Caki2 (cell line): ENCODE measurements around the gene TUBG1. TPM values are rescaled to one million over a fixed set of nuclear protein-coding genes. Genes with fewer than 3 reads are reported as not detected.
"Not testable (repeated sequence)": the region's sequence is repeated elsewhere in the genome, so short reads cannot be mapped to it uniquely, and the experiment has no call there.

ENCODE experiments used
- DNase-seq: peaks from one replicate; pipeline ENCODE4 v3.0.0-alpha.2; 2015; ENCODE audit warnings: low read depth
- in situ Hi-C: cut with HindIII; loops from 2 replicates; pipeline ENCODE4 v1.10.0; 2016; ENCODE audit warnings: low sequenced_read_pairs, low pct_unique_long_range_greater_than_20kb, mixed read lengths
- total RNA-seq: library from RNA; depleted of rRNA; stranded (reverse); fragments of >200 nt; shearing (Covaris generic); gene quantifications from 2 replicates; pipeline ENCODE4 v1.2.3, GENCODE V29; 2014; ENCODE audit warnings: low replicate concordance; rRNA removed

TUBG1 gene
- total RNA-seq, 1 experiment from 2014 or later, result 76.6 TPM

DNA sequence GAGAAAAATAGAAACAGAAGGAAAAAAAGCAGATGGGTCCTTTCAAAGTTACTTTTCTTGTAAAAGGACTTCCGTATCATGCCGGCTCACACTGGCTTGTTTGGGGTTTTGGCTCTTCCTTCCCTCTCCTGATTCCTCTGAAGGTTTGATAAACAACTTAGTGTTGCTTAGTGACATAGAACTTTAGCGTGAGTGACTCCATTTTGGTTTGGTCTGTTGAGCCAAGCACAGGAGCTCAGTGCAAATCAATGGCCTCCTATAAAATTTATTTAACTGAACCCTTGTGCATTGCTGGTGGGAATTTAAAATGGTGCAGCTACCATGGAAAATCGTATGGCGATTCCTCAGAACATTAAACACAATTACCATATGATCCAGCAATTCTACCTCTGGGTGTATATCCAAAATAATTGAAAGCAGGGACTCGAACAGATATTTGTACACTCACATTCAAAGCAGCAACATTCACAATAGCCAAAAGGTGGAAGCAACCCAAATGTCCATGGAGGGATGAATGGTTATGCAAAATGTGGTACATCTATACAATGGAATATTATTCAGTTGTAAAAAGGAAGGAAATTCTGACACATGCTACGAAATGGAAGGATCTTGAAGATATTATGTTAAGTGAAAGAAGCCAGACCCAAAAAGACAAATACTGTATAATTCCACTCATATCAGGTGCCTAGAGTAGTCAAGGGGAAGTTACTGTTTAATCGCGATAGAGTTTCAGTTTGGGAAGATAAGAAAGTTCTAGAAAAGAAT is 48.5 kb downstream of the TUBG1 start:
- in situ Hi-C loops, result no loop called here

DNA sequence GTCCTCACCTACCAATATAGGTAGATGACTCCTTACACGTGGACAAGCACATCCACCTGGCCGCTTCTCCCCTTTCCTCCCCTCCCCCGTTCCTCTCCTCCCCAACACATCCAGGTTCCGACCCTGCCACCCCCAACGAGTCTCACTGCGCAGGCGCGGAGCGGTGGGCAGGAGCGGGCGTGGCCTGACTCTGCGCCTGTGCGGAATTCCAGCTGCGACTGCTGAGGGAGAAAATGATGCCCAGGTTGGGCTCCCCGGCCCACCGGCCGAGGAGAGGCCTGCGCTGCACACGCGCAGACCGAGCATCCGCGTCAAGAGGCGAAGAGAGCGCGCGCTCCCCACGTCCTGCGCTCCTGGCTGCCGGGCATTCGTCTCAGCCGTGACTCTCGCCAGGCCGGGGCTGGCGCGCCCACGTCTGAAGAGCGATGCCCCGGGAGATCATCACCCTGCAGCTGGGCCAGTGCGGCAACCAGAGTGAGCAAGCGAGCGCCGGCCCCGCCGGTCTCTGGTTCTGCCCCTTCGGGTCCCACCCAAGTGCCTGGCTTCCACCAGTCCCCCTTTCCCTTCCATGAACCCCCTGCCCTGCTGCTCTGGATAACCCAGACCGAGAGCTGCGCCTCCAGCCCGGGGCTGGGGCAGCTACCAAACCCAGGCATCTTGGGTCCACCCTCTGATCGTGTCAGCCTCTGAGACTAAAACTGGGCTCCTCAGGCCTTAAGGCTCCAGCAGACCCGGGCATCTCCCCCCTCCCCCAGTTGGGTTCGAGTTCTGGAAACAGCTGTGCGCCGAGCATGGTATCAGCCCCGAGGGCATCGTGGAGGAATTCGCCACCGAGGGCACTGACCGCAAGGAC is 49.8 kb downstream of the TUBG1 start, which contains the start of gene TUBG2:
Gene TUBG2, plus strand, starts transcription at position 206 of the 853 bp plus-strand sequence. Its CDS starts 220 bp downstream, at position 426.
- DNase-seq, result peak; percentile 91
- in situ Hi-C loops, result no loop called here

More for the DNA sequence above, 48.5 kb downstream of the TUBG1 start:
- no peak for DNase-seq

DNA sequence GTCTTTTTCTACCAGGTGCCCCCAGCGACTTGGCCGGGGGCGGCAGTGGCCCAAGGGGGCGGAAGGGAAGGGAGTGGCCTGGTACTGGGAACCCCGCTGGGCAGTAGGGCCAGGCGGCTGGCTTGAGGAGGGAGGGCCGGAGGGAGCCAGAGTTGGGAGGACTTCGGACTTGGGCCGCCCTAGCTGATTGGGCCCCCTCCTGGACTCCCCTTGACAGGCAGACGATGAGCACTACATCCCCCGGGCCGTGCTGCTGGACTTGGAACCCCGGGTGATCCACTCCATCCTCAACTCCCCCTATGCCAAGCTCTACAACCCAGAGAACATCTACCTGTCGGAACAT is 50.4 kb downstream of the TUBG1 start:
- DNase-seq, result not testable (repeated sequence)
- in situ Hi-C loops, result loop anchor here (10.0 kb wide), 1 partner anchor 55 kb away; the partner anchor contains the start of genes RETREG3 and TUBG1

DNA sequence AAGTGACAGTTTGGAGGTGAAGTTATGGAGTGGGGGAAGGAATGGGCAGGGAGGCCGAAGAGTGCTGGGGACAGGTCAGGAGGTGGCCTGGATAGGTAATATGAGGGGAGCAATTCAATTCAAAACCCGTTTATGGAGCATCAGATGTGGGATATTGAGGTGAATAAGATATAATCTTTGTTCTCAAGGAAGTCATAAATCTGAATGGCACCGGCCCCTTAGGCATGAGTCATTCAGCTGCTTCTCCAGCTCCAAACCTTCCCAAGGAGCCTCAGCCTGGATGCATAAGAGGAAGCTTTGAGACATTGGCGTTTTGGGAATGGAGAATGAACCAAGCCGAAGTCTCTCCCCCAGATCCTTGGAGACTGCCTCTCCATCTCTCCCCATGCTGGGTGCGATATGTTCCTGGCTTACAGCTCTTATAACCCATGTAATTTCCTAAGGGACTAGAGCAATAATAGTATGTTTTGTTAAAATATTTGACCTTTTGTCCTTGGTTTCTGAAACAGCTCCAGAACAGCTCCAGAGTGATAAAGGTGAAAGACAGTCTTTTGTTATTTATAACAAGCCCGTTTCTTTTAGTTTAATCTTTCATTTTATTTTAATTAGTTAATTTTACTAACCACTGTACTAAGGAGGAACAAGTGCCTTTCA is 51.3 kb downstream of the TUBG1 start:
- peak; percentile 46 for DNase-seq
- in situ Hi-C loops, result loop anchor here (10.0 kb wide), 1 partner anchor 56 kb away; the partner anchor contains the start of genes RETREG3 and TUBG1

Other genes starting within 250 kb of the TUBG1 start
- 21.0 and 29.7 TPM in 2 replicates for gene STAT3, start 221.2 kb upstream of the TUBG1 start, total RNA-seq
- 287 and 330 TPM in 2 replicates for gene CAVIN1, start 186.4 kb upstream of the TUBG1 start, total RNA-seq
- 42.0 and 49.6 TPM in 2 replicates for gene ATP6V0A1, start 150.8 kb upstream of the TUBG1 start, total RNA-seq
- 53.9 and 64.5 TPM in 2 replicates for gene NAGLU, start 73.4 kb upstream of the TUBG1 start, total RNA-seq
- not detected in 2 replicates for gene HSD17B1, start 56.8 kb upstream of the TUBG1 start, total RNA-seq
- gene COASY, start 47.5 kb upstream of the TUBG1 start, total RNA-seq, result 24.0 and 29.5 TPM in 2 replicates
- 13.0 and 21.9 TPM in 2 replicates for gene MLX, start 42.6 kb upstream of the TUBG1 start, total RNA-seq
- gene PSMC3IP, start 32.0 kb upstream of the TUBG1 start, total RNA-seq, result 3.4 and 8.6 TPM in 2 replicates
- 50.5 and 90.2 TPM in 2 replicates for gene RETREG3, start 309 bp upstream of the TUBG1 start, total RNA-seq
- gene TUBG2, start 49.6 kb downstream of the TUBG1 start, total RNA-seq, result 3.1 and 6.7 TPM in 2 replicates
- gene PLEKHH3, start 67.3 kb downstream of the TUBG1 start, total RNA-seq, result 20.5 and 21.5 TPM in 2 replicates
- not detected in 2 replicates for gene CCR10, start 72.2 kb downstream of the TUBG1 start, total RNA-seq
- 2.0 and 3.2 TPM in 2 replicates for gene CNTNAP1, start 72.8 kb downstream of the TUBG1 start, total RNA-seq
- gene EZH1, start 135.4 kb downstream of the TUBG1 start, total RNA-seq, result 8.2 and 21.3 TPM in 2 replicates
- not detected in 2 replicates for gene RAMP2, start 151.5 kb downstream of the TUBG1 start, total RNA-seq
- gene VPS25, start 163.8 kb downstream of the TUBG1 start, total RNA-seq, result 123 and 179 TPM in 2 replicates
- gene WNK4, start 170.9 kb downstream of the TUBG1 start, total RNA-seq, result not detected in 2 replicates
- gene COA3, start 189.0 kb downstream of the TUBG1 start, total RNA-seq, result 211 and 246 TPM in 2 replicates
- 0.09 TPM in 1 of 2 replicates, not detected in the other for gene CNTD1, start 189.2 kb downstream of the TUBG1 start, total RNA-seq
- gene BECN1, start 214.6 kb downstream of the TUBG1 start, total RNA-seq, result 107 and 132 TPM in 2 replicates
- gene PSME3, start 223.7 kb downstream of the TUBG1 start, total RNA-seq, result 61.1 and 83.1 TPM in 2 replicates
- gene AOC2, start 234.9 kb downstream of the TUBG1 start, total RNA-seq, result 0.38 TPM in 1 of 2 replicates, not detected in the other
- gene AOC3, start 241.5 kb downstream of the TUBG1 start, total RNA-seq, result 0.17 TPM in 1 of 2 replicates, not detected in the other